Loucy (cell line): ENCODE results near the gene PAM16.

Source experiments
- H2AFZ ChIP-seq: fragments of 200-600 bp; sonication (generic); 2 replicates; pipeline ENCODE4 v1.6.0; 2016; ENCODE audit warnings: antibody characterized with exemption, mild to moderate bottlenecking, low read length, moderate library complexity
- H3F3A ChIP-seq: fragments of 200-600 bp; 2 replicates; pipeline ENCODE4 v1.6.0; 2016; ENCODE audit warnings: antibody characterized with exemption, low read depth, mild to moderate bottlenecking
- H3K27me3 ChIP-seq: fragments of 200-600 bp; sonication (generic); 2 replicates; pipeline ENCODE4 v1.6.1; 2014; ENCODE audit warnings: low read length, mild to moderate bottlenecking; ENCODE audit not compliant: insufficient read depth, poor library complexity, severe bottlenecking
- H3K36me3 ChIP-seq: fragments of 200-600 bp; sonication (generic); 2 replicates; pipeline ENCODE4 v1.6.1; 2016; ENCODE audit warnings: low read length; ENCODE audit not compliant: insufficient read depth
- H3K4me1 ChIP-seq: fragments of 200-600 bp; sonication (generic); 2 replicates; pipeline ENCODE4 v1.5.1; 2014; ENCODE audit warnings: low read length, mild to moderate bottlenecking; ENCODE audit not compliant: insufficient read depth, poor library complexity, severe bottlenecking
- H3K4me2 ChIP-seq: fragments of 200-600 bp; sonication (generic); 2 replicates; pipeline ENCODE4 v1.6.0; 2014; ENCODE audit warnings: antibody characterized with exemption, low read length, low read depth, mild to moderate bottlenecking; ENCODE audit not compliant: poor library complexity, severe bottlenecking
- H3K4me3 ChIP-seq: fragments of 200-600 bp; sonication (generic); 2 replicates; pipeline ENCODE4 v1.5.1; 2014; ENCODE audit warnings: low read length, mild to moderate bottlenecking, mixed read lengths; ENCODE audit not compliant: poor library complexity, severe bottlenecking
- H3K79me2 ChIP-seq: fragments of 200-600 bp; sonication (generic); 2 replicates; pipeline ENCODE4 v1.6.1; 2014; ENCODE audit warnings: low read length; ENCODE audit not compliant: insufficient read depth
- H3K9ac ChIP-seq: fragments of 200-600 bp; sonication (generic); 2 replicates; pipeline ENCODE4 v1.6.0; 2014; ENCODE audit warnings: mild to moderate bottlenecking, low read depth, low read length, moderate library complexity; ENCODE audit not compliant: poor library complexity, severe bottlenecking
- H3K9me2 ChIP-seq: fragments of 200-600 bp; sonication (generic); replicated peaks from 2 replicates; pipeline ENCODE4 v1.6.1; 2016; ENCODE audit warnings: low read depth, low read length, mixed read lengths
- H3K9me3 ChIP-seq: fragments of 200-600 bp; sonication (generic); 2 replicates; pipeline ENCODE4 v1.6.1; 2014; ENCODE audit warnings: mild to moderate bottlenecking, antibody characterized with exemption, low read length, low read depth; ENCODE audit not compliant: insufficient read depth
- H4K20me1 ChIP-seq: fragments of 200-600 bp; sonication (generic); 2 replicates; pipeline ENCODE4 v1.6.0; 2014; ENCODE audit warnings: antibody characterized with exemption, low read length, mild to moderate bottlenecking; ENCODE audit not compliant: insufficient read depth, poor library complexity, severe bottlenecking
- EZH2phosphoT487 ChIP-seq: fragments of 200-600 bp; IDR thresholded peaks from 2 replicates; pipeline ENCODE4 v1.6.1; 2018; ENCODE audit warnings: antibody characterized with exemption, mild to moderate bottlenecking, moderate library complexity, borderline replicate concordance
- TF ChIP-seq, protein P1 (sequence below): fragments of 200-600 bp; sonication (generic); conservative IDR thresholded peaks from 2 replicates; pipeline ENCODE4 v1.5.1; 2014; ENCODE audit warnings: mild to moderate bottlenecking, antibody characterized with exemption, low read length

PAM16 gene

DNA sequence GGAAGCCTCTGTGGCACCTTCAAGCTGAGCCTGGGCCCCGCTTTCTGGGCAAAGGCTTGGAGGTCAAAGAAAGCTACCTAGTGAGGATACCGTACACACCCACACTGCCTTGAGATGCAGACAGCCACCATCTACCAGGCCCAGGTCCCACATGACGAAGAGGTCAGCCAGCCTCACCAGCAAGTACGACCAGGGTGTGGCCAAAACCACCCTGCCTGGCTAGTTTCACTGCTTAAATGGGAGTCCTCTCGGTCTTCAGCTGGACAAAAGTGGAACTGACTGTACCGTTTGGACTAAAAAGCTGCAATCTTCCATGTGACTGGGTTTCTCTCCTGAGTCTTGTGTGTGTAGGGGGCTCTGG lies 42.1 kb upstream of the PAM16 start:
- TF ChIP-seq EZH2phosphoT487: no peak
- TF ChIP-seq, protein P1, sequence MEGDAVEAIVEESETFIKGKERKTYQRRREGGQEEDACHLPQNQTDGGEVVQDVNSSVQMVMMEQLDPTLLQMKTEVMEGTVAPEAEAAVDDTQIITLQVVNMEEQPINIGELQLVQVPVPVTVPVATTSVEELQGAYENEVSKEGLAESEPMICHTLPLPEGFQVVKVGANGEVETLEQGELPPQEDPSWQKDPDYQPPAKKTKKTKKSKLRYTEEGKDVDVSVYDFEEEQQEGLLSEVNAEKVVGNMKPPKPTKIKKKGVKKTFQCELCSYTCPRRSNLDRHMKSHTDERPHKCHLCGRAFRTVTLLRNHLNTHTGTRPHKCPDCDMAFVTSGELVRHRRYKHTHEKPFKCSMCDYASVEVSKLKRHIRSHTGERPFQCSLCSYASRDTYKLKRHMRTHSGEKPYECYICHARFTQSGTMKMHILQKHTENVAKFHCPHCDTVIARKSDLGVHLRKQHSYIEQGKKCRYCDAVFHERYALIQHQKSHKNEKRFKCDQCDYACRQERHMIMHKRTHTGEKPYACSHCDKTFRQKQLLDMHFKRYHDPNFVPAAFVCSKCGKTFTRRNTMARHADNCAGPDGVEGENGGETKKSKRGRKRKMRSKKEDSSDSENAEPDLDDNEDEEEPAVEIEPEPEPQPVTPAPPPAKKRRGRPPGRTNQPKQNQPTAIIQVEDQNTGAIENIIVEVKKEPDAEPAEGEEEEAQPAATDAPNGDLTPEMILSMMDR: no peak
- Histone ChIP-seq H3K9ac (no peak overlapping the region), H4K20me1 (no peaks in the 10 kb centered on the region), H3K27me3 (no peaks in the 10 kb centered on the region), H3K79me2 (no peaks in the 10 kb centered on the region), H2AFZ (no peak overlapping the region), H3K4me2 (no peak overlapping the region), H3K36me3 (no peaks in the 10 kb centered on the region), H3K9me2 (no peaks in the 10 kb centered on the region), H3F3A (no peaks in the 10 kb centered on the region), H3K9me3 (no peaks in the 10 kb centered on the region), H3K4me1 (no peaks in the 10 kb centered on the region), H3K4me3 (no peak overlapping the region)

DNA sequence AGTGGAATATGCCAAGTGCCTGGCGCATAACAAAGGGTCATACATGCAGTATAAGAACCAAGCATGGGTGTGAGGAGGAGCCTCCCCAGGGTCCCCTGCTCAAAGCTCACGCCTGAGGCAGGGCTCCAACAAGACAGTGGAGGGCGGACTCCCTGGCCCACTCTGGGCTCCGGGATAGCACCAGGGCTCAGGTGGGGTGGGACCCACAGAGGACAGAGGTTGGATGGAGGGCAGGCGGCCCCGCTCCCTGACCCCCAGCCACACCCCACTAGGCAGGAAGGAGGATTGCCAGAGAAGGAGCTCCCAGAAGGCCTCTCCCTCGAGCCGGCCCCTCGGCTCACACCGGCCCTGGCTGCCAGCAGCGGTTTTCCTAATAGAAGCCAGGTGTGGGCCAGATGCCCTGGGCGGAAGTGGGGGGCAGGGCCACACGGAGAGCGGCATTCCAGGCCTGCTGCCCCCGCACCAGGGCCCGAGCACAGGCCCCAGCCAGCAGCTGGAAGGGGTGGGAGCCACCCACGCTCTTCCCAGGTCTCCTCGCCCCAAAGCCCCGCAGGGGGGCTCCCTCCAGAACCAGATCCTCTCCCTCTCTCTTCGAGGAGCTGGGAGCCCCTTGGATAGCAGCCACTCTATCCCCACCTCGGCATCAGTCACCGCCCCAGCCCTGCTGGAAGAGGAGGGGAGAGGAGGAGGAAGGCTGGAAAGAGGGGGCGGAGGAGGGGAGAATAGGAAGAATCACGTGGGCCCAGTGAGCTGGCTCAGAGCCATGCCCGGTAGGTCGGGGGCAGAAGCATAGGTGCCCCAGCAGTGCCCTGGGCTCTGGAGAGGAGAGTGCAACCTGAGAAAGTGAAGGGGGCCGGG lies 41.5 kb upstream of the PAM16 start:
- Histone ChIP-seq H3K9ac (no peak overlapping the region), H3K4me3 (no peak overlapping the region), H2AFZ (no peak overlapping the region)

DNA sequence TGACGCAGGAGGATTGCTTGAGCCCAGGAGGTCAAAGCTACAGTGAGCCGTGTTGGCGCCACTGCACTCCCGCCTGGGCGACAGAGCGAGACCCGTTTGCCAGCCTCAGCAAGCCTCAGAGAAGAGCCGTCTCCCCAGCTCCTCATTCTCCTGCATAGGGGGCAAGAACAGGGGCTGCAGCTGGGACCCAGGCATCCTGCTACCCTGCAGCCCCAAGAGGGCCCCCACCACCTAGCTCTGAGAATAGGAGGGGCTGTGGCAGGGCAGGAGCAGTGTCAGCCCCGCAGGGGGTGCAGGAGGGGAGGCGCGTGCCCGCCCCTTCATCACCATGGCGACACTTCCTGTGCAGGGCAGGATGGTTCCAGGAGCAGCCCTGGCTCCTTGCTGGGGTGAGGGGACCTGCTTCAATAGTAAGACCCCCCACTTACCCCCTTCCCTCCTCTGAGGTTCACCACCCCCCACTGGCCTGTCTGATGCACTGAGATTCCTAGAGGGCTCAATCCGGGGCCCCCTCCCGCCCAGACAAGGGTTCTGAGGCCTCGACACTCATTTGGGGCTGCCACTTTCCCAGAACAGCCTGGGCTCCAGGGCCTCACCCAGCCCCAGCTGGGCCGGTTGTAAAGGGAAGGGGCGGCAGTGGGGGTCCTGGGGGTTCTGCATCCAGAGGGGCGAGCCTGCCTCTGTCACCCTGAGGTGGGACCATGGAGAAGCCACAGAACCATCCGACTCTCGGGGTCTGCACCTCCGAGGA lies 40.7 kb upstream of the PAM16 start:
- H4K20me1 ChIP-seq: no peaks in the 10 kb centered on the region

More for the DNA sequence above, 41.5 kb upstream of the PAM16 start:
- no peaks in the 10 kb centered on the region for H3K27me3 ChIP-seq
- no peak for TF ChIP-seq EZH2phosphoT487
- TF ChIP-seq, protein P1: no peak
- H3K36me3 ChIP-seq: no peaks in the 10 kb centered on the region
- H3K9me3 ChIP-seq: no peaks in the 10 kb centered on the region
- H3F3A ChIP-seq: no peaks in the 10 kb centered on the region
- no peaks in the 10 kb centered on the region for H3K9me2 ChIP-seq
- no peaks in the 10 kb centered on the region for H3K4me1 ChIP-seq
- H3K4me2 ChIP-seq: no peak overlapping the region
- H4K20me1 ChIP-seq: no peaks in the 10 kb centered on the region
- H3K79me2 ChIP-seq: no peaks in the 10 kb centered on the region

More for the DNA sequence above, 40.7 kb upstream of the PAM16 start:
- no peaks in the 10 kb centered on the region for H3K9me2 ChIP-seq
- H3F3A ChIP-seq: no peaks in the 10 kb centered on the region
- no peak overlapping the region for H3K4me2 ChIP-seq
- TF ChIP-seq, protein P1: no peak
- no peak for TF ChIP-seq EZH2phosphoT487
- no peaks in the 10 kb centered on the region for H3K4me1 ChIP-seq
- H2AFZ ChIP-seq: no peak overlapping the region
- no peaks in the 10 kb centered on the region for H3K27me3 ChIP-seq
- no peak overlapping the region for H3K9ac ChIP-seq
- no peaks in the 10 kb centered on the region for H3K79me2 ChIP-seq
- H3K4me3 ChIP-seq: no peak overlapping the region
- H3K9me3 ChIP-seq: no peaks in the 10 kb centered on the region
- no peaks in the 10 kb centered on the region for H3K36me3 ChIP-seq
